HL-60/S4 treated with phorbol 12-myristate 13-acetate at 8.2 ng/mL for 4 days and 3 days (cell line): ENCODE measurements around the gene IPO11.

Source experiments
- in situ Hi-C: fragments of 300-500 bp; cut with MboI; formaldehyde crosslinking; loops from 2 replicates; pipeline ENCODE4 v1.15.0; 2022; ENCODE audit warnings: low sequenced_read_pairs

The IPO11 gene

GRCh38 chr5:62432621-62433064 is 20.1 kb downstream of the IPO11 start:
- in situ Hi-C loops = no loop called here

- in situ Hi-C loops = no loop called here
These were observed 36.0 kb downstream of the IPO11 start for GRCh38 chr5:62448528-62448927.

GRCh38 chr5:62450259-62450658 is 37.7 kb downstream of the IPO11 start:
- in situ Hi-C loops = loop anchor here (25.0 kb wide), 1 partner anchor 337 kb away; no protein-coding TSS in a partner anchor

GRCh38 chr5:62457071-62457470 is 44.5 kb downstream of the IPO11 start:
- in situ Hi-C loops = loop anchor here (25.0 kb wide), 1 partner anchor 330 kb away; no protein-coding TSS in a partner anchor

- in situ Hi-C loops = loop anchor here (25.0 kb wide), 1 partner anchor 327 kb away; no protein-coding TSS in a partner anchor
These were observed 48.0 kb downstream of the IPO11 start for GRCh38 chr5:62460578-62460983.

GRCh38 chr5:62461561-62461960 is 49.0 kb downstream of the IPO11 start:
- in situ Hi-C loops = loop anchor here (25.0 kb wide), 1 partner anchor 326 kb away; no protein-coding TSS in a partner anchor

GRCh38 chr5:62465985-62466925 is 53.7 kb downstream of the IPO11 start:
- in situ Hi-C loops = loop anchor here (25.0 kb wide), 1 partner anchor 321 kb away; no protein-coding TSS in a partner anchor

GRCh38 chr5:62473209-62473608 is 60.6 kb downstream of the IPO11 start:
- in situ Hi-C loops = loop anchor here (25.0 kb wide), 1 partner anchor 314 kb away; no protein-coding TSS in a partner anchor

- in situ Hi-C loops = no loop called here
These were observed 62.5 kb downstream of the IPO11 start for GRCh38 chr5:62475072-62475471.

GRCh38 chr5:62477801-62478200 is 65.2 kb downstream of the IPO11 start:
- in situ Hi-C loops = no loop called here

- in situ Hi-C loops = no loop called here
These were observed 71.0 kb downstream of the IPO11 start for GRCh38 chr5:62483556-62483955.

GRCh38 chr5:62486672-62487071 is 74.1 kb downstream of the IPO11 start:
- in situ Hi-C loops = no loop called here

GRCh38 chr5:62488531-62488930 is 76.0 kb downstream of the IPO11 start:
- in situ Hi-C loops = no loop called here

- in situ Hi-C loops = no loop called here
These were observed 76.9 kb downstream of the IPO11 start for GRCh38 chr5:62489471-62489870.

- in situ Hi-C loops = no loop called here
These were observed 82.2 kb downstream of the IPO11 start for GRCh38 chr5:62494772-62495171.

GRCh38 chr5:62496876-62497275 is 84.3 kb downstream of the IPO11 start:
- in situ Hi-C loops = no loop called here

- in situ Hi-C loops = no loop called here
These were observed 86.4 kb downstream of the IPO11 start for GRCh38 chr5:62498961-62499360.

GRCh38 chr5:62499756-62500155 is 87.2 kb downstream of the IPO11 start:
- in situ Hi-C loops = no loop called here

- in situ Hi-C loops = no loop called here
These were observed 90.0 kb downstream of the IPO11 start for GRCh38 chr5:62502456-62503101.

GRCh38 chr5:62504129-62504528 is 91.6 kb downstream of the IPO11 start:
- in situ Hi-C loops = no loop called here

GRCh38 chr5:62506659-62507460 is 94.3 kb downstream of the IPO11 start:
- in situ Hi-C loops = no loop called here
